HG03457 (cell line): ENCODE measurements around the gene SCGB3A1.

Experiments used
- ATAC-seq: cut with Tn5 transposase; IDR thresholded peaks from one replicate; pipeline ENCODE4 v1.9.1; 2021; ENCODE audit warnings: moderate number of reproducible peaks; ENCODE audit not compliant: unreplicated experiment

Gene SCGB3A1

GRCh38 chr5:180590543-180591310 is 572 bp downstream of the SCGB3A1 start:
- no peak for ATAC-seq

GRCh38 chr5:180589771-180590542 is 1.3 kb downstream of the SCGB3A1 start:
- no peak for ATAC-seq

GRCh38 chr5:180586870-180587269 is 4.4 kb downstream of the SCGB3A1 start:
- no peak for ATAC-seq

DNA sequence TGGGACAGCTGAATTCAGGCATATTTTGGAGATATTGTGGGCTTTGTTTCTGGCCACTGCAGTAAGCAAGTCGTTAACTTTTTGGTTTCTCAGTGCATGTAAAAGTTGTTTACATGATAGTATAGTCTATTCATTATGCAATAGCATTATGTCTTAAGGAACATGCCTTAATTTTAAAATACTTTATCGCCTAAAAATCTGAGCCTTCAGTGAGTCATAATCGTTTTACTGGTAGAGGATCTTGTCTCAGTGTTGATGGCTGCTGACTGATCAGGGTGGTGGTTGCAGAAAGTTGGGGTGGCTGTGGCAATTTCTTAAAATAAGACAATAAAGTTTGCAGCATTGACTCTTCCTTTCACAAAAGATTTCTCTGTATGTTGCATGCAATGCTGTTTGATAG is 5.1 kb downstream of the SCGB3A1 start:
- no peak for ATAC-seq

DNA sequence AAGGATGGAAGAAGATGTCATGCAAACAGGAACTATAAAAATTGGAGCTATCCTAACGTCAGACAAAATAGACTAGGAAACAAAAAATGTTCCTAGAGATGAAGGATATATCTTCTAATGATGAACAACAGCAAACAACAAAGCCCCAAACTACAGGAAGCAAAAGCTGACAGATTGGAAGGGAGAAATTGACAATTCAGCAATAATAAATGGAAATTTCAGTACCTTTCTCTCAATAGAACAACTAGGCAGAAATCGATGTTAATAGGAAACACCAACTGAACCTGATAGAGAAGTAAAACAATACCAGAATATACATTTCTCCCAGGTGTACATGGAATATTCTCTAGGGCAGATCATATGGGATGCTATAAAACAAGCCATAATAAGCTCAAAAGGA is 7.6 kb downstream of the SCGB3A1 start:
- no peak for ATAC-seq

GRCh38 chr5:180580681-180581080 is 10.6 kb downstream of the SCGB3A1 start:
- ATAC-seq: no peak

- ATAC-seq: no peak
Observed at GRCh38 chr5:180575571-180575970, 15.7 kb downstream of the SCGB3A1 start.

DNA sequence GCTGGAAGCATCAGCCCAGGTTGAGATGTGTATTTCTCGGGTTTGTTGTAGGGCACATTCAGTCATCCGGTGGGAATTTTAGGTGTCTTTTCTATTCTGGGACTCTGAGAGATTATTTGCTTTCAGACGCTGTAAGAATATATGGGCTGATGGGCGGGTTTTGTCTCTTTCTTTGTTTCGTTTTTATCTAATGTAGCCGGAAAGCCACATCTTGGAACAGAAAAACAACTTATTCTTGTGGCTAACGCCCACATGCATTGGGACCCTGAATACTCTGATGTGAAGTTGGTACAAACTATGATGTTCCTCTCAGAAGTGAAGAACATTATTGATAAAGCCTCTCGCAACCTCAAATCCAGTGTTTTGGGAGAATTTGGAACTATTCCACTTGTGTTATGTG is 22.4 kb downstream of the SCGB3A1 start:
- ATAC-seq: no peak

- ATAC-seq: no peak
Observed at GRCh38 chr5:180563994-180564393, 27.3 kb downstream of the SCGB3A1 start.

GRCh38 chr5:180558232-180558631 is 33.1 kb downstream of the SCGB3A1 start:
- no peak for ATAC-seq

GRCh38 chr5:180557217-180557809 is 34.0 kb downstream of the SCGB3A1 start:
- no peak for ATAC-seq

GRCh38 chr5:180555168-180555921 is 36.0 kb downstream of the SCGB3A1 start:
- no peak for ATAC-seq

DNA sequence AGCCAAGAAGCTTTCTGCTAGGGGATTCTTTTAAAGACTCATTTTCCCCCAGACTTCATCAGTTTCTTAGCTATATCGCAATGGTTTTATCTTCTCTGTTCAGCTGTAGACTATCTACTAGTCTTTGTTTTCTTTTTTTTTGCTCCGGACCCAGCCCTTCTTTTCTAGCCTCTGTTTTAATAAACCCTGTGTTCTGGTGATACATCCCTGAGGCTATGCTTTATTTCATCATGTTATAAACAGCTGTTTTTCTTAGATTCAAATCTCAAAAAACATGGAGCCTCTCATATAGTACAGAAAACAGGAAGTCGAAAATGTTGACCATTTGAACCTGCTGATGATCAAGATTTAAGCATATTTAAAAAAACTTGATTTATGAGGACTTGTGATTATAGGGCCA is 37.8 kb downstream of the SCGB3A1 start:
- no peak for ATAC-seq

- ATAC-seq: no peak
Observed at GRCh38 chr5:180548563-180548962, 42.7 kb downstream of the SCGB3A1 start.

GRCh38 chr5:180545248-180545647 is 46.1 kb downstream of the SCGB3A1 start:
- no peak for ATAC-seq

DNA sequence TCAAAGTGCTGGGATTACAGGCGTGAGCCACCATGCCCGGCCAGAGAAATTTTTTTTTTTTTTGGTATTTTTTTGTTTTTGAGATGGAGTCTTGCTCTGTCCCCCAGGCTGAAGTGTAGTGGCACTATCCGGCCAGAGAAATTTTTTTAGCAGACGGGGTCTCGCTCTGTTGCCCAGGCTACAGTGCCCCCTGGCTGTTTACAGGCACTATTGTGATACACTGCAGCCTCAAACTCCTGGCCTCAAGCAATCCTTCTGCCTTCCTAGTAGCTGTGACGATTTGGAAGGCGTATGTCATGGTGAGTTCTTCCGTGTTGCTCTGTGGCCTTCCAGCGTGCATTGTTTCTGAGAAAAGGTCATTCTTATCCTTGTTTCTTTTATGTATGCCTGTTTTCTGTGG is 49.6 kb downstream of the SCGB3A1 start:
- no peak for ATAC-seq
